Measurements from ENCODE around the gene KIAA1549.
"Not testable (repeated sequence)": the region's sequence is repeated elsewhere in the genome, so short reads cannot be mapped to it uniquely, and the experiment has no call there.

The KIAA1549 gene

DNA sequence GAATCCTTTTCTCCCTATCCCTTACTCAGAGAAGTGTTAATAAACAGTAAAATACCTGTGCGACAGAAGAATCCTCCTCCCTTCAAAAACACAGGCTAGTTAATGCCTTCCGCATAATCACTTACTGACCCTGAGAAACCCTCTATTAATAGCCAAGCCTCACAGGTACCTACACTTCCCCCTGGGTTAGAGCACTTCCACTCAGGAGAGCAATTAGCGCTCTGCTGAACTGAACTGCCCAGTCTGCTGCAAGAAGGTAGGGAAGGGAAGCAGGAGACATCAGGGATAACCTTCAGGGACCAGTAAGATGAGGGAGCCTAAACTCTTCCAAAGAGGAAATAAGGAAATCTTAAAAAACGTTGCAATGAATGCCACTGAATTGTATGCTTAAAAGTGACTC is 39.6 kb downstream of the KIAA1549 start:
- DNase-seq, result no peak

DNA sequence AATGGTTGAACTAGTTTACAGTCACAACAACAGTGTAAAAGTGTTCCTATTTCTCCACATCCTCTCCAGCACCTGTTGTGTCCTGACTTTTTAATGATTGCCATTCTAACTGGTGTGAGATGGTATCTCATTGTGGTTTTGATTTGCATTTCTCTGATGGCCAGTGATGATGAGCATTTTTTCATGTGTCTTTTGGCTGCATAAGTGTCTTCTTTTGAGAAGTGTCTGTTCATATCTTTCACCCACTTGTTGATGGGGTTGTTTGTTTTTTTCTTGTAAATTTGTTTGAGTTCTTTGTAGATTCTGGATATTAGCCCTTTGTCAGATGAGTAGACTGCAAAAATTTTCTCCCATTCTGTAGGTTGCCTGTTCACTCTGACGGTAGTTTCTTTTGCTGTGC is 40.6 kb downstream of the KIAA1549 start:
- not testable (repeated sequence) for DNase-seq

DNA sequence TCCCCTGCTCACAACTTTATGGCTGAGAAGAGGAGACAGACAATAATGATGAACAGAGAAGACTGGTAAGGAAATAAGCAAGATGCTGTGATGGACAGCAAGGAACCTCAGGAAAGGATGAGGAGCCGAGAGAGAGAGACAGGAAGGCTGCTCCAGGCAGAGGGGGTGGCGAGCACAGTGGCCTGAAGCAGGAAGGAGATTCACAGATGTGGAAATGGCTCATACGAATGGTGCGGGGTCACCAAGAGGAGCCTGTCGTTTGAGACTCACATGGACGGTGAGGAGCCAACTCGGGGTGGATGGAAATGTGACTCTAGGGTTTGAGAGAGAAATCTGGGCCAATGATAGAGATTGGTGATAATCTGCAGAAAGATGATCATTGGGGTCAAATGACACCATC is 43.7 kb downstream of the KIAA1549 start:
- no peak for DNase-seq

DNA sequence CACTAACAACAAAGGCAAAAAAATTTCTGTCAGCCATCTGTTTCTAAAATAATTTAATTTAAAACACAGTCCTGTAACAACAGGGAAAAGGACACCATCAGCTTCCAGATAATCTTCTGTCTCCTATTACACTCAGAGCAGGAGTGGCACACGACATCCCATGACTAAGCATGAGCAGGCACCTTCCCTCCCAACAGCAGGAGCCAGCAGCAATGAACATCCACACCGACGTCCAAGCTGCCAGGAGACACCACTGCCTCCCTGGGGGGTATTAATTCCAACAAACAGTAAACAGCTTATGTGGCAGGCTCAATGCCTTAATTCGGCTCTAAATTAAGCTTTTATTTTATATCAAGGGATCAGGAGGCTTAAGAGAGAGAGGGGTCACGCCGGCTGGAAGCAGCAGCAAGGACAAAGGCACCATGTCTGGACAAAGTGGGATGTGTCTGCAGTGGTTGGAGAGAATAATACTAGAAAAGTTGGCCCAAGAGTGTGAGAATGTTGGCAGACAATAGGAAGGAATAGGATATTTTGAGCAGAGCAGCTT is 45.7 kb downstream of the KIAA1549 start:
- peak; percentile 78 for DNase-seq

DNA sequence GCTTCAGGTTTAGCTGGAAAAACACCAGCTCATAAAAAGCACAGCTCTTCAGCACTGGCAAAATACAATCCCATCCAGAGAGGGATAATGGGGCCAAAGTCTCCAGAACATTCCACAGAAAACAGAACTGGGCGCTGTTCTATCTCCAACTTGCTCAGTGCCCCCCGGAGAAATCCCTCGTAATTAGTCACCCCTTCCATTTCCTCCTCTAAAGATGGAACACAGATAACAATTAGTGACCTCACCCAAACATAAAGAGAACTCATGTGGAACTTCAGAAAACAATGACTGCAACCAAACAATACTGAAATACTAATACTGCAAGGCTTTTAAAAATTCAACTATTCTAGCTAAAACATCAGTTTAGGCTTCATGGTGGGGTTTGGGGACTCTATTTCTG is 46.3 kb downstream of the KIAA1549 start:
- no peak for DNase-seq

DNA sequence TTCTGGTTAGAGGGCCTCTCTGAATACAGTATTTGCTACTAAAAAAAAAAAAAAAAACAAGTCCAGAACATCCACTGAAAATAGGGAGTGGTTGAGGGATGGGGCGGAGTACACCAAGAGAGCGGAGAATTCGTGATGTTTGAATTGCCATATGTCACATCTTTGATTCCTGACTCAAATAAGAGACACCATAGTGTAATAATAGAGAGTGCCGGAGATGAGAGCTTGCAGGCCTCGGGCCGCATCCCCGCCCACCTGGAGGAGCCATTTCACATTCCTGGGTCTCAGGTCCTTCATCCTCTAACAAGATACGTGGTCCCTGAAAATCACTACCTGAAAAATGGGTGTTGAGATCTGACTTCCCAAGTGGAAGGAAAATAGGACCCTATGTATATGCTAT is 46.8 kb downstream of the KIAA1549 start:
- no peak for DNase-seq

DNA sequence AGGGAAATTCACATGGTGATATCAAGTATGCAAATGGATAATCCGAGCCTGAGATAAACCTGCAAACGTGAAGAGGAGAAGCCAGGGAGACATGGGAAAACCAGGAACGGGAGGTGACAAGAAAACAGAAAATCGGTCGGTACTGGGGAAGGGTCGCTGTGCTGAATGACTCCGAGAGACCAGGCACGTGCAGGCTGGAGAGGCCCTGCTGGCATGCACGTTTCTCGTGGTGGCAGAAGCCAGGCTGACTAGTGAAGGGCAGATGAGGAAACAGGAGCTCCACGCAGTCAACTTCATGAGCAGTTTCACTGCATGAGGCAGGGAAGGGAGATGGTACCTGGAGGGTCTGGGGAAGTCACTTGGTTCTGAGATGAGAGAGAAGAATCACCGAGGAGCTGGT is 48.3 kb downstream of the KIAA1549 start:
- DNase-seq, result no peak

DNA sequence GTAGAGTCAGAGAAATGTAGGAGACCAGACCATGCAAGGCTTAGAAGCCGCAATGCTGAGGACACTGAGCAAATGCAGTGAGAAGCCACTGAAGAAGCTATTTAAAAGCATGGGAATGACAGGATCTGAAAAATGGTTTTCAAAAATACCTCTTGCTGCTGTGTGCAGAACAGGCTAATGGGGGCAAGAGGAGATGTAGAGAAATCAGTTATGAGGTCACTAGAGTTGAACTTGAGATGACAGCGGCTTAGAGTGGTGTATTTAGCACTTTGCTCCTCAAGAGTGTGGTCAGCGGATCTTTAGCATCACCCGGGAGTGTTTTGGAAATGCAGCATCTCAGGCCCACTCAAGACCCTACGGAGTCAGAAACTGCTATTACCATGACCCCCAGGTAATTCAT is 48.8 kb downstream of the KIAA1549 start:
- no peak for DNase-seq

DNA sequence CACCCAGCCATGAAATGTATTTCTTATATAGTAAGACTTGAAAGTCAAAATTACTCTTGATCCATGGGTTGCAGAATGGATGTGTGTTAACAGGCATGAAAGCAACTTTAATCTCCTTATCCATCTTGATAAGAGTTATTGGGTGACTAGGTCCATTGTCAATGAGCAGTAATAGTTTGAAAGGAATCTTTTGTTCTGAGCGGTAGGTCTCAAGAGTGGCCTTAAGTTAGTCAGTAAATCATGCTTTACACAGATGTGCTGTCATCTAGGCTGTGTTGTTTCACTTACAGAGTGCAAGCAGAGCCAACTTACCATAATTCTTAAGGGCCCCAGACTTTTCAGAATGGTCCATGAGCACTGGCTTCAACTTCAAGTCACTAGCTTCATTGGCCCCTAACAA is 51.2 kb downstream of the KIAA1549 start:
- DNase-seq, result no peak

DNA sequence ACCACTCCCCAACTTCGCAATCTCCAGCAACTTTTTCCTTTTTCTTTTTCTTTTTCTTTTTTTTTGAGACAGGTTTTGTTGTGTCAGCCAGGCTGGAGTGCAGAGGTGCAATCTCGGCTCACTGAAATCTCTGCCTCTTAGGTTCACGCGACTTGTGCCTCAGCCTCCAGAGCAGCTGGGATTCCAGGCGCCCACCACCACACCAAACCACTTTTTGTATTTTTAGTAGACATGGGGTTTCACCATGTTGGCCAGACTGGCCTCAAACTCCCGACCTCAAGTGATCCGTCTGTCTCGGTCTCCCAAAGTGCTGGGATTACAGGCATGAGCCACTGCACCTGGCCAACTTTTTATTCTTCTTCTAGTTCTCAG is 55.0 kb downstream of the KIAA1549 start:
- DNase-seq, result no peak

DNA sequence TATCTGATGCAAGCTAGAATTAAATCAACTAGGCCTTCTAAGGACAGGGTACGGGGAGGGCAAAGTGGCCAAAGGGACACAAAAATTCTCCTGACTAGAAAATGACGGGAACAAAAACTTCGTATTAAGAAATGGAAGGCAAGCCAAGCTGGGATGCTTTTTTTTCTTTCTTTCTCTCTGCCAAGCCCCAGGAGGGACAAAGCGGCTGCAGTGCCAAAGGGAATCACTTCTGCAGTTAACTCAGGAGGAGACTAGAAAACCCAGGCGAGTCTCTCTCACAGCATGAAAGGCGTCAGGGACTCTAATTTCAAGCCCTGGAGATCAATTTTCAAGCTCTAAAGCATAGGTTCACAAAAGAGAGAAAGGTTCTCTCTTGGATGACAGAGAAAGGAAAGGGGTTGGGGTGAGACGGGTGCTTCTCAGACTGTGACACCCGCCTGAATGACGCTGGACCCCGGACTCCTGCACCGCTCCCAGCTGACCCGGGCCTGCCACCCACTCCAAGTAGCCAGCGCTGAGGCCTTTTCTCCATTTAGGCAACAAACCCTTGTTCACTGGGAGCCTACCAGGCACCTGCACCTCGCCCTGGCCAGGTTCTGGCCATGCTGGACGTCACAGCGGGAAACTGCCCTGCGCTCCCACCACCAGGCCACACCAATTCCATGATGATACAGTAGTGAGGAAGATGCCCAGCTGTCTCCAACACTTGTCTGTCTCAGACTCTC is 56.5 kb downstream of the KIAA1549 start:
- no peak for DNase-seq

DNA sequence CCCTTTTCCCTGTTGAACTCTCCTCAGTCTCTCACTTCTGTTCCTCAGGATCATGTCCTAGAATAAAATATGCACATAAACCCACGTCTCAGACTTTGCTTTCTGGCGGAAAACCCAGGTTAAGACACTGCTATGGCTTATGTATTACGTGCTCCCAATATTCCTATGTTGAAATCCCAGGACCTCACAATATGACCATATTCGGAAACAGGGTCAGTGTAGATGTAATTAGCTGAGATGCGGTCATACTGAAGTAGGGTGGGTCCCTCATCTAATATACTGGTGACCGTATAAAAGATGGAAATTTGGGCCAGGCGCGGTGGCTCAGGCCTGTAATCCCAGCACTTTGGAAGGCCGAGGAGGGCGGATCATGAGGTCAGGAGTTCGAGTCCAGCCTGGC is 59.9 kb downstream of the KIAA1549 start:
- no peak for DNase-seq

DNA sequence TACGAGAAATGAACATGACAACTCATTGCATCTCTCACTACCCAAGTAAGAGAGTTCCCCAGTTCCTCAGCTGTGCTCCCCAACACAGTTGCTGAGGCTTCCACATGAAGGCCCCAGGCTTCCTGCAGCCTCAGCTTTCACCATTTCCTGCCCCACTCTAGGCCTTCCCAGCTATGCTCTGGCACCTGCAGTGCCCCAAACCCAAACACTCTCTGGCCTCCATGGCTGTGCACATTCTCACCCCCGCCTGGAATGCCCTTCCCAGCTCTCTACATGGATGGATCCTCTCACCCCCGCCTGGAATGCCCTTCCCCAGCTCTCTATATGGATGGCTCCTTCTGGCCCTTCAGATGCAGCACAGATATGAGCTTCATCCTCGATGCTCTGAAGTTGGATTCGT is 61.3 kb downstream of the KIAA1549 start:
- DNase-seq, result no peak

DNA sequence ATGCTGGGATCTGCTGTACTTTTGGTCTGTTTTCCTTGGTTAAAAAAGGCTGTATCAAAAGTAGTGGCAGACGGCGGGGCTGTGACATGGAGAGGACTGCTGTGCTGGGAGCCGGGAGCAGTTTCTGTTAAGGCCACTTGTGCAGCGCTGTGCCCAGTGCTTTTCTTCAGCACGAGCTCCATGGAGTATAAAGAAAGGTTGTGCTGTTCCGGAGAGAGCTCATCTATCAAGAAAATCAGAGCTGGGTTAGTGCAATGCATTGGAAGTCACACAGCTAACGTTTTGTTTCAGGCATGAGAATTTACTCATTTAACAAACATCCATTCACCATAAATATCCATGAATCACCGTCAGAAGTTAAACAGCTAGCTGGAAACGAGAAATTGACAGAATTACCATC is 62.0 kb downstream of the KIAA1549 start:
- DNase-seq, result no peak

DNA sequence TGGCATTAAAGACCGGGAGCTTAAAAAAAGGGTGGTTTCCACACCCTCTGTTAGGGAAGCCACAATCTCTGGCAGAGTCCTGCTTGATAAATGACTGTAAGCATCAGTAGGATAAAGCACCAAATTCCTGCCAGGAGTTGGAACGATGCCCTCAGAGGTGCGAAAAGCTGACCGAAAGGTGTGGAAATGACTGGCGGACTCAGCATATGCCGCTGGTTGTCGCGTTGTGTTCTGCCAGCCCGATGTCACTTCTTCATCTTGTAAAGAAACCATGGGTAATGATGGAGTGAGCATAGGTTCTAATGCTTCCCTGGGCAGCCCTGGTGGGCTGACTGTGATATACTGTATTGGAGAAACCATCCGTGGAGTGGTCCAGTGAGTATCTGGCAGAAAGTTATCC is 62.4 kb downstream of the KIAA1549 start:
- DNase-seq, result no peak

DNA sequence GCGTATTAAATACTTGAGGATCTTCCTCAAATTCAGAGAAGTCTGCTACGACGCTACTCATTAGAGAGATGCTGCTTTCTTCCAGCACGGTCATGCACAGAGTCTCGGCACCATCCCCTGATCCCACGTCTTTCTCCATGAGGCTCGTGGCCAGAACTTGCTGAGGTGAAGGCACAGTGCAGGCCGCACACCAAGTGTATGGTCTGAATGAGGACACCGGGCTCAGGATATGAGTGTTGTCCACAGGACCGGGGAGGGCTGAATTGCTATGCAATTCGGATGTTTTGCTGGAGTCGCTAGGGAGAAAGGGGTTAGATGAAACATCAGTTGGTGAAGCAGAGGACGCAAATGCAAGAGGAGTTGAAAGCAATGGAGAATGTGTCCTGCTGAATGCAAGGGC is 63.0 kb downstream of the KIAA1549 start:
- DNase-seq, result no peak

DNA sequence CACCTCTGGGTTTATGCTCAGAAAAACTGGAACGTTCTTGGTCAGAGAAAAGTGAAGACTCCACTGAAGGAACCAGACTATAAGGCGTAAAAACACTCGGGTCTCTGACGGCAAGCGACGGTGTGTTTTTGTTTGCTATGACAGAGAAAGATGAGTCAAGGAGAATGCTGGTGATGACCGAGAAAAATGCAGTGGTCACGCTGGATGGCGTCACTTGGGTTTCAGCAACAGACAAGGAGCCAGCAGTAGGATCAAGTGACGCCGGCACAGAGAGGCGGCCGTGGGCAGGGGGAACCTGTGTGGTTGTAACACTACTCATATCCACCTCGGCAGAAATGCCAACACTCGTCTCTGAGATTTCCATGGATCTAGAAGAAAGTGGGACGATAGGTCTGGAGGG is 63.4 kb downstream of the KIAA1549 start:
- no peak for DNase-seq

DNA sequence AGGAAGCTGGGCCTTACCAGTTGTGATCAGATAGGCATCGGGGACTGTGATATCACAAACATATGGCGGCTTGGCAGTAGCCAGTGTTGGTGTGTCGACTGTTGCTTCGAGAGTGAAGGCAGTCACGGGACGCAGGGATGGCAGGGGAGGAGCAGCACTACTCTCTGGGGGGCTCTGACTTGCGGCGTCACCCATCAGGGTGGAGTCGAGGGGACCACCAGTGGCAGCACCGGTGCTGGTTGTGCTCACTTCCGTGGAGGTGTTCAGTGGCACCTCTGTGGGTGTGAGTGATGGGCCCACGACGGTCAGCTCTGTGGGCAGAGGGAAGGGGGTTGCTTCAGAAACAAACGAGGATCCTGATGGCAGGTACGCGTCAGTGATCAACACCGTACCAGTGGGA is 64.5 kb downstream of the KIAA1549 start:
- no peak for DNase-seq

DNA sequence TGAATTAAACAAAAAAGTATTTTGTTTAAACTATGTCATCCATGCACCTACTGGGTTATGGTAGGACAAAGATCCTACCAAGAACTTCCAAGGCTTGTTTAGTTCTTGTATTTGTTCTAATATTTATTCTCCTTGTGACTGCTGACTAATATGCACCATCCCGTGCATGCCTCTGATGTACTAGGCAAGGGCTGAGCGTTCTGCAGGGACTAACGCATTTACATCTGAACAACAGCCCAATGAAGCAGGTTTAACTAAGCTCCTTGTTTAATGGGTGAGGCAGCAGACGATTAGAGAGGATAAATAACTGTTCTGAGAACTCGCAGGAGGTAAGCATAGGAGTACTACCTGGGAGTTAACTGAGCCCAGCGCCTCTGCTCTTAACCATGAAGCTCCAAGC is 64.9 kb downstream of the KIAA1549 start:
- no peak for DNase-seq

DNA sequence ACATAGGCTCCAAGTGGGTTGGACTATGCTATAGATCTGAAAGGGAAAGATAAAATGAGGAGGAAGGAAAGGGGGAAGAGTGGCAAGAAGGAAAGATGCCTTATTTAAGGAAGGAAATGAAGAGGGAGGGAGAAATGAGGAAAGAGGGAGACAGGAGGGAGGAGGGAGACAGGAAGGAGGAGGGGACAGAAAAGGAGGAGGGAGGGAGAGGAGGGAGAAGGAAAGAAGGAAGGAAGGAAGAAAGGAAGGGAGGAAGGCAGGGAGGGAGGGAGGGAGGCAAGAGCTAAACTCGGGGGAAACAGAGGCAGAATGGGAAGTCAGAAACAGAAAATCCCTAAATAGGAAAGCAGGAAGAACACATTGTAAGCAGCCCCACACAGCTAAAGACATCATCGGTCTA is 67.4 kb downstream of the KIAA1549 start:
- DNase-seq, result no peak

DNA sequence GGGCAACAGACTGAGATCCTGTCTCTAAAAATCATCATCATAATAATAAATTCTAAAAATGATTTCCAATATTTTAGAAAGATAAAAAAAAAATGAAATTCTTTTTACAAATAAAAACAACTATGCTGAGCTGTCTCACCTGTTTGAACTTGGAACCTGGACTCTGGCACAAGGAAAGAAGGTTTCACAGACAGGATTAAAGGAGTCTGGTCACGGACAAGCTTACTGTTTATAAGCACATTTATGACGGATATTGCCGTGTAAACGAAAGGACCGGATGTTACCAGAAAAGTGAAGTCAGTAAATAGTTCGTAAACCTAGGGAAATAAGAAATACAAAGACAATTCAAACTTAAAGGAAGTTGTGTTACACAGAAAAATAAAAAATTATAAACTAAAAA is 70.2 kb downstream of the KIAA1549 start:
- no peak for DNase-seq

DNA sequence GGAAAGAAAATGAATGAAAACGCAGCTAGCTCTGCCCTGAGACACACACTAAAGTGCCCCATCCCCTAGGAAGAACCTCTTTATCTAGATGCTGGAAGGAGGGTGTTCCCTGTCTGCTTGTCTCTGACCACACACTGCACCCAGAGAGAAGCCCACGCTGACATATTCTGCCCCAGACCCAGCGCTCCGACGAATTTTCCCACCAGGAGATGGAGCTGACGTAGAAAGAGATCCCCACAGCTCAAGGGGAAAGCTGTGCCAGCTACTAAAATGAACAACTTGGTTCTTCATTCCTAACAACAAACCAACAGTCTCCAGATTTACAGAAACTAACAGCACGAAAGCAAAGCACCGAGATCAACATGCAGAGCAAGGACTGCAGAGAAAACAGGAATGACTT is 73.3 kb downstream of the KIAA1549 start:
- DNase-seq, result no peak

DNA sequence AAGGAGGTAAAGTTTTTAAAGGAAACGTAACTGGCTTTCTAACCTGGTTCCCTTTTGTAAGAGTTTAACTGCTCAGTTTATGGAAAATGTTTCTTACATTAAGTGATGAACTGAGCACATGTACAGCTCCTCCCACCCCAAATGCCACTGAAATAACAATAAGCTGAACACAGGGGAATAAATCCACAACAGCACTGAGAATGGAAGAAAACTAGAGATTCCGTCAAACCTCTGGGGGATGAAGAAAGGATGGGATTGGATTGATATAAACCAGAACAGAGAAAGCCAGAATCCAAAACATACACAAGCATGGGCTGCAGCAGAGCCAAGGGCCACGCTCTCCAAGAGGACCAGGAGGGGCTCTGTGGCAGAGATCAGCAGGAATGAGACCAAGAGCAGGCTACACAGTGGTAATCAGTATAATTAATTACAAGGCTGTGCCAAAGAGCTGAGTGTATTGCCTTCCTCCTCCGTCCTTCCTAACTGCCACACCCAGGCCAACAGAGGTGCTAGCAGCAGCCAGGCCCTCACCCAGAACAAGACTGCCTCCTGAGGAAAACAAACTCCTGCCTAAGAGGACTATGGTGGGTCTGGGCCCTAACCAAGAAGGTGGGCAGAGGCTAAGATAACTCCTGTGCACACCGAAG is 73.9 kb downstream of the KIAA1549 start:
- no peak for DNase-seq

DNA sequence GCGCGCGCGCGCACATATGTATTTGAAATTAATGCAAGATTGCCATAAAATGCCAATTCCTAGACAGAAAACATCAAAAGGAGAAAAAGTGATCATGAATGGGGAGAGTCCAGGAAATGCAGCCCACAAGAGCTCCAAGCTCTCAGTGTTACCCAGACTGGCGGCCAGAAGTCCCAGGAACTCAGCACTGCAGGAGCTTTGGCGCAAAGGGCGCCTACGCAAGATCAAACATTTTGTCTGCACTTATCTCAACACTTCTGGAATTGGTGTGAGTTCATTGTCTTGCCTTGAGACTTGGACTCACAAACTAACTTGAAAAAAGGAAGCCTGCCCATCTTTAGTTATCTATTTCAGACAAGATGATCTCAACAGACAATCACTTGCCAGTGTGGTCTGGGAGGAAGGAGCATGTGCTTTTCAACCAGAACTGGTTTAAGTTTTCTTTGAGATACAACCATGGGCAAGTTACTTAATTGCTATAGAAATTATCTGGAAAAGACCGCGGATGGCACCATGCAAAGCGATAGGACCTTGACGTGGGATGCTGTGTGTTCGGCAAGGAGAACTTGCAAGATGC is 77.2 kb downstream of the KIAA1549 start:
- no peak for DNase-seq

Measured in NCI-H524 treated with DMSO at 0.1 percent for 48 hours (cell line).